Kidney capillary endothelial cell (primary cell): ENCODE data around the gene ITPRID1.
"Not testable (repeated sequence)": the region's sequence is repeated elsewhere in the genome, so short reads cannot be mapped to it uniquely, and the experiment has no call there.

Experiments
- DNase-seq: peaks from one replicate; pipeline ENCODE4 v3.0.0-alpha.2; 2018; ENCODE audit warnings: low spot score

ITPRID1 gene

DNA sequence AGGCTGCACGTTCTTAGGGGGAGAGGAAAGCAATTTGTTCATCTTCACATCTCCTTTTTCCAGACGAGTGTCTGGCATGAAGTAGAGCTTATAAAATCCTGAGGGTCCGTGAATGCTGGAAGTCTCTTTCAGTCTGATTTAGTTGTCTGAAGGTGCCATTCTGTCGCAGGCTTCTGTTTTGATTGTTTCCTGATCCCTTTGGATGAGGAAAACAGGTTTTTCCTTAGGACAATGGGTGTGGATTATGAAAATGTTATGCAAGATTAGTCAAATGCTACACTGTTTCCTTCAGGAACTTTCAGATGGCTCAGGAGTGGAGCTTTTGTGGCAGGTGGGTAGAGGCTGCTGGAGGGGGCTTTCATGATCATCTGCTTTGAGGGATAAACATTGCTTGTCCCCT lies at the start of gene ITPRID1:
TSS of gene ITPRID1 (plus strand) at position 301 of the 400 bp plus-strand sequence. CDS start 38,935 bp downstream, outside the sequence.
- no peak for DNase-seq

- no peak for DNase-seq
These were observed 49.3 kb upstream of the ITPRID1 start for GRCh38 chr7:31464601-31465000.

DNA sequence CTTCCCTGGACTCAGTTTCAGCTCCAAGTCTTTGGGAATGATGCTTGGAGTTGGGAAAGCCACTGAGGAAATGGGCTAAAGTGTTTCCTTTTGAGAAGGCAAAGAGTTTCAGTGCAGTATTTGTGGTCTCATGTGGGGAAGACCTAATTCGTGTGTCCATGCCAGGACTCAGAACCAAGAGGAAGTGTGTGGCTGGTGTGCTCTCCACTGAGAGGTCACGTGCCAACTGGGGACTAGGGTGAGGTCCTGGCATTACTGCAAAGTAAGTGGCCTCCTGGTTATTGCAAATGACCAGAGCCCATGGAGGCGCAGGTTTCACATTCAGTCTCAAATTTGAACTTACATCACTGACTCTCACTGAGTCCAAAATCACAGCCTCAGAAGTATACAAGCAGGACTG lies 48.6 kb upstream of the ITPRID1 start:
- DNase-seq = no peak

GRCh38 chr7:31466036-31466435 lies 47.9 kb upstream of the ITPRID1 start:
- no peak for DNase-seq

DNA sequence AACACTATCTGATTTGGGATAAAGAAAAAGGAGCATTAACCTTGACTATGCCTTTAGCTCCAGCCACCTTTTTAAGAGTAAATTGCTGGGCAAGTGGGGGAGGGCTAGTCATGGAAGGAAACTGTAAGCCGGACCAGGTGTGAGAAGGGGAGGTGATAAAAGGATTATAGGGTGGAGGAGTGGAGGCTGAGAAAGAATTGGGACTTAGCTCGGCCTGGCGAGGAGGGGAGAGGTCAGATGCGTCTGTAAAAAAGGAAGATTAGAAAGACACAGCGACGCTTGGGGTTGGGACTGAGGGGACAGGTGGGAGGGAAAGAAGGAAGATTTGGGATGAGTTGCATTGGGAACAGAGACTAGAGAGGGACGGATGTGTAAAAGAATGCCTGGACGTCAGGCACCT lies 43.0 kb upstream of the ITPRID1 start:
- DNase-seq = not testable (repeated sequence)

GRCh38 chr7:31475368-31475767 lies 38.5 kb upstream of the ITPRID1 start:
- DNase-seq = no peak

- no peak for DNase-seq
These were observed 37.7 kb upstream of the ITPRID1 start for GRCh38 chr7:31476073-31476745.

- DNase-seq = no peak
These were observed 36.8 kb upstream of the ITPRID1 start for GRCh38 chr7:31476941-31477677.

DNA sequence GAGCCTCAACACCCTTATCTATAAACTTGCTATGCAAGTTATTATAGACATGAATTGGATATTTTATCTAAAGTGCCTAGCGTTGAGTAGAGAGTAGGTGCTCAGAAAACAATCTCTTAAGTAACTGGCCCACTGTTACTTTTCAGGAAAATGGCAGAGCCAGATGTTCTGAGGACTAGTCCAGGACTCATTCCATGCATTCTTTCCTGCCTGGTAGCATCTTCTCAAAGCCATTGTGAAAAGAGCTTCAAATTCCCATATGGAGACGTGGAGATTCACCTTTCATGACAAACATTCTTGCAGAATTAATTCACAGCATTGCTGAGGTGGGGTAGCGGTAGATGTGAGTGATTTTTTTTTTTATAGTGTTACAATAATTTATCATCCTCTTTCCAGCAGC lies 35.9 kb upstream of the ITPRID1 start:
- DNase-seq = no peak

GRCh38 chr7:31478721-31479120 lies 35.2 kb upstream of the ITPRID1 start:
- no peak for DNase-seq

- DNase-seq = no peak
These were observed 26.8 kb upstream of the ITPRID1 start for GRCh38 chr7:31487071-31487470.

- DNase-seq = no peak
These were observed 26.4 kb upstream of the ITPRID1 start for GRCh38 chr7:31487476-31487875.

GRCh38 chr7:31488562-31489203 lies 25.2 kb upstream of the ITPRID1 start:
- peak; percentile 42 for DNase-seq

DNA sequence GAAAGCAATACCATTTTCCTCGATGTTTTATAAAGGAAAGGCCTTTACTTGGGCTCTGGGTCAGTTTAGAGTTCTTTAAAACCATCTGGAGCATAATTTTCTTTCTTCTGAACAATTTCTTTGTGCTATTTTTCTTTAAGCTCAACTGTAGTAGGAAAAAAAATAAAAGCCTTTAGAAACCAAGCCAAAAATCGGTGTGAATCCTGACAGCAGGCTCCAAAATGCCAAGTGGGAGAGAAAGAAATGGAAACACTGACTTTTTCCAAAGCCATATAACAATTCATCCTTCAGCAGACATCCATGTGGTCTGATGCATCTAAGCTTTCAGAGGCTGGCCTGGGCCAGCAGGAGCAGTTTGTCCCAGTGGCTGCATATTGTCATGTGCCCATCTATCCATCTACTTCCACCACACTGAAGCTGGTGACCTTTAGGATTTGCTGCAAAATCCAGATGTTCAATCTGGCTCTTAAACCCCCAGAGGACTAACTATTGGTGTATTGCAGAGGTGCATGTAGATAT lies 23.0 kb upstream of the ITPRID1 start:
- no peak for DNase-seq

DNA sequence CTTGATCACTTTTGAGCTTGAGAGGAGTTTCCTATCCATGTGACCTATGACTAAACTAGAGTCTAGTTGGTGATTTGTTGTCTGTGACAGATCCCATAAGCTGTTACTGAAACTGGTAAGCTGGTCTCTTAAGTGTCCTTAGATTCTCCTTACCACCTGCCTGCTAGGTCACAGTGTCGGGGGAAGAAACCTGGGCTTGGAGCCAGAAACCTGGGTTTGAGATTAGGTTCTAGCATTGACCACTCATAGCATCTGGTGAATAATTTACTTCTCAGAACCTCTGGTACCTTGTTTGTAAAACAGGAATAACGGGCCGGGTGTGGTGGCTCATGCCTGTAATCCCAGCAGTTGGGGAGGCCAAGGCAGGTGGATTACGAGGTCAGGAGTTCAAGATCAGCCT lies 21.8 kb upstream of the ITPRID1 start:
- DNase-seq = no peak

- no peak for DNase-seq
These were observed 20.1 kb upstream of the ITPRID1 start for GRCh38 chr7:31493714-31494181.

DNA sequence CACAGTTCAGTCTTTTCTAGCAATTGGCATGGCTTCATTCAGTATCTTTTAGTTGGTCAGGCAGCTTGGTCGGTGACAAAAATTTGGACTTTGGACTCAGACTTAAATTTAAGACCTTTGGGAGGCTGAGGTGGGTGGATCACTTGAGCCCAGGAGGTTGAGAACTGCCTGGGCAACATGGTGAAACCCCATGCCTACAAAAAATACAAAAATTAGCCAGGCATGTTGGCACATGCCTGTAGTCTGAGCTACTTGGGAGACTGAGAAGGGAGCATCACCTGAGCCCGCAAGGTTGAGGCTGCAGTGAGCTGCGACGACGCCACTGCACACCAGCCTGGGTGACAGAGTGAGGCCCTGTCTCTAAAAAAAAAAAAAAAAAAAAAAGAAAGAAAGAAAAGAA lies 19.5 kb upstream of the ITPRID1 start:
- no peak for DNase-seq

GRCh38 chr7:31495653-31496052 lies 18.2 kb upstream of the ITPRID1 start:
- DNase-seq = no peak

DNA sequence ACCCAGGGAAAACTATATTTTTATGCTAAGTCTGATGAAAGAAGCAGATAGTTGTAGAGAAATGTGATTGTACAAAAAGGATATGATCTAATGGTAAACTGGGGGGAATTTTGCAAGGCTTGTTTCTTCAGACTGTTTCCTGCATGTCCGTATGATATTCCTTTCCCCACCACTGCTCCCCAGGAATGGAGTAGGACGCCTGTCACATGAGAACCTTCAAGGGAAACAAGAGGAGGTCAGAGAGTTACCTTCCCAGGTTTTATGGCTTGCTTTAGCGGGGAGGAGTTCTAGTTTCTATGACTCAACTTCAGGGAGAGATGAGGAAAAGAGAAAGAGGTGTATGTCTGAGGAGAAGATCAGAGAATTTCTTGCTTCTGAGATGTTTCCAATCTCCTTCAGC lies 16.4 kb upstream of the ITPRID1 start:
- no peak for DNase-seq

DNA sequence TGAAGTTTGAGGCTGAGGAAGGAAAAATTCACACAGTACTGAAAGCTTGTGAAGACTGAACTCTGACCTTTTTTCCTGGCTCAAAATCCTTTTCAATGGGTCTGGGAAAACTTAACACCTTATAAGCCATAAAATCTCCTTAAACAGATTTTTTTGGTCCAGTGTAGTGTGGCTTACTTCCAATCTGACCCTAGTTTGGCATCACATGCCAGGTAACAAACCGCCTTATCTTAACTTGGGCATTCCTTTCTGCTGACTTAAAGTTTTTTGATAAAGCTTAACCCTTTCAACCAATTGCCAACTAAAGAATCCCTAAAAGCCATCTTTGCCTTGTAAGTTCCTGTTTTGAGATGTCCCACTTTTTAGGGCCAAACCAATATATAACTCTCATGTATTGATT lies 13.2 kb upstream of the ITPRID1 start:
- no peak for DNase-seq

DNA sequence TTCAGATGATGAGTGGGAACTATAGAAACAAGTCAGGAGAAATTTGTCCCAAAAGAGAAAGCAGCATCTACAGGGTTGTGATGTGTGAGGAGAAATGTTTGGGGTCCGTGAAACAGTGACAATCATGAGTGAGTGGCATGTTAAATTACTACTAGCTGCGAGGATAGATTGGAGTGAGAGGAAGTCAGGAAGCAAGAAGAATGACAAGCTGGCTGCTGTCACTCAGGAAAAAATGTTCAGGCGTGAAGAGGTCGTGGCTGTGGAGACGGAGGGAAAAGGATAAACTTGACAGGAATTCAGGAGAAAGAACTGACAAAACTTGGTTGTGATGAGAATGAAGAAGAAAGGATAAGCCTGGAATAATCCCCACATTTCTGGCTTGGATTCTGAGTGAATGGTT lies 5.1 kb upstream of the ITPRID1 start:
- no peak for DNase-seq

DNA sequence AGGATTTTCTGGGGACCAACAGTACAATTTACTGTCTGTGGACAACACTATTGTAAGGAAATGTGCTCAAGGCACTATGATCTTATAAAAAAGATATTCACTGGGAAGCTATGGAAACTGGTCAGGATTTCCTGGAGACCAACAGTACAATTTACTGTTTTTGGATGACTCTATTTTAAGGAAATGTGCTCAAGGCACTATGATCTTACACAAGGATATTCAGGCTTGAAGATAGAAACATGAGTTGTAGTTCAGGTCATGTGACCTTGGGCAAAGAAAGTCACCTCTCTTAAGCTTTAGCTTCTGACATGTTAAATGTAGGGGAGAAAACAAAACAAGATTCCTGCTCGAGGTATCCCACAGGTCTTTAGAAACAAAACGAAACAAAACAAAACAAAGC lies 1.7 kb upstream of the ITPRID1 start:
- no peak for DNase-seq
